Left forelimb (tissue), 1 donor: ENCODE measurements around the gene TMEM89.
A peak's percentile ranks its signal among the peaks of the same experiment; 100 is the strongest.

ENCODE experiments used
- DNase-seq: peaks from one replicate; pipeline ENCODE4 v3.0.0-alpha.2; 2018; ENCODE audit warnings: low spot score

Gene TMEM89

GRCh38 chr3:48621461-48621869, at the start of gene TMEM89:
TSS of gene TMEM89 (minus strand) at chr3:48621769. CDS start at chr3:48621756, 13 bp downstream.
- no peak for DNase-seq

GRCh38 chr3:48664929-48665328, 43.4 kb upstream of the TMEM89 start:
- DNase-seq = no peak

GRCh38 chr3:48664313-48664644, 42.7 kb upstream of the TMEM89 start:
- no peak for DNase-seq

- peak; percentile 90 for DNase-seq
Measured at GRCh38 chr3:48663489-48664312, 42.1 kb upstream of the TMEM89 start.

GRCh38 chr3:48662753-48663488, 41.4 kb upstream of the TMEM89 start, which contains the start of gene CELSR3:
TSS of gene CELSR3 (minus strand) at chr3:48662886. CDS start at chr3:48662634, 252 bp downstream.
- DNase-seq = peak; percentile 76

- DNase-seq = no peak
Measured at GRCh38 chr3:48662145-48662752, 40.7 kb upstream of the TMEM89 start.

- peak; percentile 89 for DNase-seq
Measured at GRCh38 chr3:48661501-48662144, 40.1 kb upstream of the TMEM89 start.

- DNase-seq = no peak
Measured at GRCh38 chr3:48660800-48661400, 39.3 kb upstream of the TMEM89 start.

GRCh38 chr3:48656841-48657281, 35.3 kb upstream of the TMEM89 start:
- no peak for DNase-seq

- DNase-seq = peak; percentile 81
Measured at GRCh38 chr3:48656061-48656840, 34.7 kb upstream of the TMEM89 start.

GRCh38 chr3:48655606-48656005, 34.0 kb upstream of the TMEM89 start:
- no peak for DNase-seq

- no peak for DNase-seq
Measured at GRCh38 chr3:48655063-48655462, 33.5 kb upstream of the TMEM89 start.

- no peak for DNase-seq
Measured at GRCh38 chr3:48652923-48653715, 31.6 kb upstream of the TMEM89 start.

- no peak for DNase-seq
Measured at GRCh38 chr3:48651771-48652170, 30.2 kb upstream of the TMEM89 start.

GRCh38 chr3:48650723-48651122, 29.2 kb upstream of the TMEM89 start:
- no peak for DNase-seq

- no peak for DNase-seq
Measured at GRCh38 chr3:48648188-48648850, 26.8 kb upstream of the TMEM89 start.

- DNase-seq = no peak
Measured at GRCh38 chr3:48647714-48648113, 26.1 kb upstream of the TMEM89 start.

- no peak for DNase-seq
Measured at GRCh38 chr3:48644898-48645760, 23.6 kb upstream of the TMEM89 start.

- DNase-seq = no peak
Measured at GRCh38 chr3:48642605-48643004, 21.0 kb upstream of the TMEM89 start.
